OCI-LY1 (cell line): ENCODE results near the gene ADAMTS6.

Source experiments
- EZH2 ChIP-seq: fragments of 200-600 bp; sonication (generic), shearing (Covaris generic); IDR thresholded peaks from 2 replicates; pipeline ENCODE4 v1.8.0; 2017; ENCODE audit warnings: borderline replicate concordance, mixed run types, mild to moderate bottlenecking, antibody characterized with exemption, low read length, moderate library complexity, mixed read lengths
- TF ChIP-seq, protein P1 (sequence below): fragments of 200-600 bp; sonication (generic), shearing (Covaris generic); IDR thresholded peaks from 2 replicates; pipeline ENCODE4 v1.5.1; 2017; ENCODE audit warnings: mild to moderate bottlenecking, antibody characterized with exemption, low read length, moderate library complexity, mixed read lengths

GRCh38 chr5:65506961-65507360 is 25.2 kb upstream of the ADAMTS6 start:
- TF ChIP-seq EZH2 = no peak
- TF ChIP-seq, protein P1, sequence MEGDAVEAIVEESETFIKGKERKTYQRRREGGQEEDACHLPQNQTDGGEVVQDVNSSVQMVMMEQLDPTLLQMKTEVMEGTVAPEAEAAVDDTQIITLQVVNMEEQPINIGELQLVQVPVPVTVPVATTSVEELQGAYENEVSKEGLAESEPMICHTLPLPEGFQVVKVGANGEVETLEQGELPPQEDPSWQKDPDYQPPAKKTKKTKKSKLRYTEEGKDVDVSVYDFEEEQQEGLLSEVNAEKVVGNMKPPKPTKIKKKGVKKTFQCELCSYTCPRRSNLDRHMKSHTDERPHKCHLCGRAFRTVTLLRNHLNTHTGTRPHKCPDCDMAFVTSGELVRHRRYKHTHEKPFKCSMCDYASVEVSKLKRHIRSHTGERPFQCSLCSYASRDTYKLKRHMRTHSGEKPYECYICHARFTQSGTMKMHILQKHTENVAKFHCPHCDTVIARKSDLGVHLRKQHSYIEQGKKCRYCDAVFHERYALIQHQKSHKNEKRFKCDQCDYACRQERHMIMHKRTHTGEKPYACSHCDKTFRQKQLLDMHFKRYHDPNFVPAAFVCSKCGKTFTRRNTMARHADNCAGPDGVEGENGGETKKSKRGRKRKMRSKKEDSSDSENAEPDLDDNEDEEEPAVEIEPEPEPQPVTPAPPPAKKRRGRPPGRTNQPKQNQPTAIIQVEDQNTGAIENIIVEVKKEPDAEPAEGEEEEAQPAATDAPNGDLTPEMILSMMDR = no peak
